Activated CD4-positive, alpha-beta T cell treated with anti-CD3 and anti-CD28 coated beads for 36 hours (primary cell): ENCODE data around the gene TNIK. TPM values are rescaled to one million over a fixed set of nuclear protein-coding genes. Genes with fewer than 3 reads are reported as not detected.

Experiments
- ATAC-seq: fragments of 200-7000 bp; cut with Tn5 transposase; one replicate; pipeline ENCODE4 v1.10.0; 2021; ENCODE audit warnings: mild to moderate bottlenecking, moderate library complexity
- CTCF ChIA-PET: fragments of 350-600 bp; sonication (Branson Sonifier 250); formaldehyde crosslinking; loops from one replicate; lab custom pipeline; 2021; ENCODE audit warnings: antibody characterized with exemption; lab: Charles Lee
- POLR2A ChIA-PET: fragments of 350-600 bp; sonication (Branson Sonifier 250); formaldehyde crosslinking; loops from one replicate; lab custom pipeline; 2021; ENCODE audit warnings: antibody characterized with exemption, inconsistent platforms; lab: Charles Lee
- DNase-seq: peaks from one replicate; pipeline ENCODE4 v3.0.0-alpha.2; 2020
- H3K27ac Mint-ChIP-seq: one replicate; pipeline ENCODE4 v1.8.0; 2021; ENCODE audit warnings: mixed read lengths
- H3K27me3 Mint-ChIP-seq: one replicate; pipeline ENCODE4 v1.8.0; 2021; ENCODE audit warnings: mixed read lengths
- H3K36me3 Mint-ChIP-seq: one replicate; pipeline ENCODE4 v1.8.0; 2021; ENCODE audit warnings: low read depth, mixed read lengths
- H3K4me1 Mint-ChIP-seq: one replicate; pipeline ENCODE4 v1.8.0; 2021; ENCODE audit warnings: mixed read lengths
- H3K4me3 Mint-ChIP-seq: one replicate; pipeline ENCODE4 v1.8.0; 2021; ENCODE audit warnings: mild to moderate bottlenecking, moderate library complexity, mixed read lengths
- H3K9me3 Mint-ChIP-seq: one replicate; pipeline ENCODE4 v1.8.0; 2021; ENCODE audit warnings: low read depth, mixed read lengths
- intact Hi-C, 2 experiments: fragments of 100-400 bp; cut with DNase I in 1 of 2; cut with micrococcal nuclease in 1 of 2; formaldehyde crosslinking; loops; one replicate each; pipeline versions ENCODE4 v1.14.2 to v1.15.1; 2022 to 2024; cut with DNase I, micrococcal nuclease
- total RNA-seq, 2 experiments: library from RNA; stranded (reverse); gene quantifications; one replicate each; pipeline ENCODE4 v1.2.3, GENCODE V29; 2021

TNIK gene
- total RNA-seq, 2 experiments from 2014 or later: 28.8 to 34.2 TPM

DNA sequence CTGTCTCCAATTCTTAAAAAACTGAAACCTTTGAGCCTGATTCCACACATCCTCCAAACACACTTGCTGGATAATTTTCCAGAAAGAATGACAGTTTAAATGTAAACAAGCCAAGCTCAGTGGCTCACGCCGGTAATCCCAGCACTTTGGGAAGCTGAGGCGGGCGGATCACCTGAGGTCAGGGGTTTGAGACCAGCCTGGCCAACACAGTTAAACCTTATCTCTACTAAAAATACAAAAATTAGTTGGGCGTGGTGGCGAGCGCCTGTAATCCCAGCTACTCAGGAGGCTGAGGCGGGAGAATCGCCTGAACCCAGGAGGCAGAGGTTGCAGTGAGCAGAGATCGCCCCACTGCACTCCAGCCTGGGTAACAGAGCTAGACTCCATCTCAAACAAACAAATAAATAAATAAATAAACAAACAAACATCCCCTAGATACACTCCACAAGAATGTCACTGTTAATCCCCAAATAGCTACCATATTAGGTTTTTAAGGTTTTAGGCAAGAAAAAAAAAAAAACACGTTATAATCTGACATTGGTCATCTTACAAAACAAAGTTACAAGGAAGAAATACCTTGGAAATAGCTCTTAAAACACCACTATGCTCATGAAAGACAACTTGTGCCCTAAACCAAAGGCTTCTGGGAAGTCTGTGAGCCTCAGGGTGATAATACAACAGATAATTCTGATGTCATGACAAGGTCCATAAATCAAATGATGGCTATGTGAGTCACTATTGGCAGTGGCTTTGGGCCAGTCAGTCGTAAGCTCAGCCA, 13.2 kb downstream of the TNIK start:
- no peak for DNase-seq
- Mint-ChIP-seq H3K27ac (no peak overlapping the region), H3K4me3 (no peak overlapping the region), H3K4me1 (peaks cover 49% of the 10 kb centered on the region), H3K9me3 (no peaks in the 10 kb centered on the region), H3K36me3 (peaks cover 6% of the 10 kb centered on the region), H3K27me3 (no peaks in the 10 kb centered on the region)
- intact Hi-C loops: no loop called here
- CTCF ChIA-PET: interaction anchor here (0.7 to 1.3 kb wide), 7 partner anchors 10 to 306 kb away, joined by 3 to 6 read pairs (median 3); no protein-coding TSS in a partner anchor
- POLR2A ChIA-PET: interaction anchor here (0.5 kb wide), 1 partner anchor 32 kb away, joined by 3 read pairs; no protein-coding TSS in a partner anchor
- ATAC-seq: peak; percentile 55

DNA sequence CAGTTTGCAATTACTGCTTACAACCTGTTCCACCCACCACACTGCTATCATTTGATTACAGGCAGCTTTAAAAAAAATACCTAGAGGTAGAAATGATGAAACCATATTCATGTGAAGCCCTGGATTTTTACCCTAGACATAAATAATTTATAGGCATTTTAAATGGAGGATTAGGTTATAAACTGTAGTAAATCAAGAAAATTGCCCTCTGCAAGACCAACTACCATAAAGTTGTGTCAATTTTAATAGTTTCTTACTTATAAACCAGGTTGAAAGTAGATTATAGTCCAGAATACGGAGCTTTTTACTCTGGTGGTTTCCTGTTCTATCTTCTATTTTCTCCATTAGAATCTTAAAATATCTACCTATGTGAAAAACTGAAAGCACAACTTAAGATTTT, 13.9 kb downstream of the TNIK start:
- ChIA-PET CTCF (interaction anchor here (1.0 to 1.2 kb wide), 4 partner anchors 10 to 305 kb away, joined by 3 to 4 read pairs (median 3); no protein-coding TSS in a partner anchor), POLR2A (no interaction called here)
- Mint-ChIP-seq H3K36me3 (peaks cover 6% of the 10 kb centered on the region), H3K27ac (no peak overlapping the region), H3K9me3 (no peaks in the 10 kb centered on the region), H3K4me1 (peaks cover 56% of the 10 kb centered on the region), H3K27me3 (no peaks in the 10 kb centered on the region), H3K4me3 (no peak overlapping the region)
- intact Hi-C loops: no loop called here
- no peak for ATAC-seq
- DNase-seq: no peak

DNA sequence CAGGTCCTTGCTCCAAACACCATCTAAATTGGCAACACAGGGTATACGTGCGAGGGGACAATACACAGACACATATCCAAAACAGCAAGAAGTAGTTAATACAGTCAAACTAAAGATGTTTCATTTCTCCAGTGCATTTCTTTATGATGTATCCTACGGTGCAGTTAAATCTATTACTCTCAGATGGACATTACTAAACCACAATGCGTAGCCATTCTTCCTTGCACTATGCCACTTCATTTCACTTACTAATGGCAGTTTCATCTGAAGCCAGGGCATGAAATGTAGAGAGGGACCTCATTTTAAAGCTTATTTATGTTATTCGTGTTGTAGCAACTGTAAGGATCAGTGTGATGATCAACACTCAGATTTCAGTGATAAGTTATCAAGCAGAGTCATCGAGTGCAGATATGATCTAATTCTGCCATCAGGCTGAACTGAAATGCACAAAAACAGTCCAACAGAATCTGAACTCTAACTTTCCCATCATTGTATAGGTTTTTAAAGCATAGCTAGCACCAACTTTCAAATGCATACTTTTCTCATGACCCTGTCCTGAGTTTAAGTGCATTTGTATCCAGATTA, 14.5 kb downstream of the TNIK start:
- Mint-ChIP-seq H3K4me1 (peaks cover 59% of the 10 kb centered on the region), H3K36me3 (peaks cover 6% of the 10 kb centered on the region), H3K9me3 (no peaks in the 10 kb centered on the region), H3K27me3 (no peaks in the 10 kb centered on the region), H3K4me3 (no peak overlapping the region), H3K27ac (no peak overlapping the region)
- ATAC-seq: no peak
- ChIA-PET CTCF (interaction anchor here (0.9 to 1.0 kb wide), 3 partner anchors 15 to 304 kb away, joined by 3 read pairs; partner anchors contain the start of gene TNIK), POLR2A (no interaction called here)
- intact Hi-C loops: no loop called here
- DNase-seq: no peak

DNA sequence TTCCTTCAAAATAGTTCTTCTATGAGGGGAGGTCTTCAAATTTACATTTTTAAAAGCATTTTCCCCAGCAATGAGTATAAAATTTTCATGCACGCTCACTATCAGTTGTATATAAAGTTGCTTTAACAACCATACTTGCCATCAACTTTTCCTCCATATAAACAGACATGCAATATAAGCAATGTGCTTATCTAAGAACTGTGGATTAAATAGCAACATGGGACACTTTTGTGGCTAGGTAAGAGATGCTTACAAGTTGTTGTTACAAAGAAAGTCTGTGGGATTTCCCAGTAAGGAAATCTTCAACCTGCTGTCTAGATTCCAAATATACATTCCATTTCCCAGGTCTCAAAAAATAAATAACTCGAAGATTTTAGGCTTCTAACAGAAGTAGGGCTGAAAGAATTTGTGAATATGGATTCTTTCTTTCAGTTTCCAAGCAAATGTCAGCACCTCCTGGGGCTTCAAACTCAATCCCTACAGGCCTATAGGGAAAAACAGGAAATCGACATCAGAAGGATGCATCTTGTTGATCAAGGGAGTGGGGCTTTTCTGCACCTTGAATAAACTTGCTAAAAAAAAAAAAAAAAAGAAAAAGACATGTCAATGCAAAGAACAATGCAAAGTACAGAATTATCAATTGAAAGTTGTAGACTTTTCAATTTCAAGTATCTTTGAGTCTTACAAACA, 16.1 kb downstream of the TNIK start:
- peaks cover 68% of the 10 kb centered on the region for H3K4me1 Mint-ChIP-seq
- no peak overlapping the region for H3K4me3 Mint-ChIP-seq
- intact Hi-C loops: no loop called here
- ATAC-seq: no peak
- no peak for DNase-seq
- no peaks in the 10 kb centered on the region for H3K9me3 Mint-ChIP-seq
- H3K27me3 Mint-ChIP-seq: no peaks in the 10 kb centered on the region
- POLR2A ChIA-PET: no interaction called here
- CTCF ChIA-PET: interaction anchor here (1.1 to 1.3 kb wide), 2 partner anchors 8 to 12 kb away, joined by 3 read pairs; no protein-coding TSS in a partner anchor
- H3K27ac Mint-ChIP-seq: no peak overlapping the region
- H3K36me3 Mint-ChIP-seq: peaks cover 6% of the 10 kb centered on the region

- ChIA-PET POLR2A (no interaction called here), CTCF (interaction anchor here (0.6 to 1.4 kb wide), 4 partner anchors 9 to 254 kb away, joined by 3 read pairs; no protein-coding TSS in a partner anchor)
- Mint-ChIP-seq H3K4me3 (no peak overlapping the region), H3K27me3 (no peaks in the 10 kb centered on the region), H3K9me3 (no peaks in the 10 kb centered on the region), H3K4me1 (peaks cover 68% of the 10 kb centered on the region), H3K36me3 (peaks cover 8% of the 10 kb centered on the region), H3K27ac (no peak overlapping the region)
- intact Hi-C loops: no loop called here
- ATAC-seq: no peak
- DNase-seq: no peak
These were observed 16.8 kb downstream of the TNIK start for GRCh38 chr3:171443211-171443957.

- Mint-ChIP-seq H3K4me1 (peaks cover 74% of the 10 kb centered on the region), H3K36me3 (peaks cover 8% of the 10 kb centered on the region), H3K9me3 (no peaks in the 10 kb centered on the region), H3K27ac (no peak overlapping the region), H3K4me3 (no peak overlapping the region), H3K27me3 (no peaks in the 10 kb centered on the region)
- POLR2A ChIA-PET: no interaction called here
- intact Hi-C loops: no loop called here
- CTCF ChIA-PET: interaction anchor here (1.4 kb wide), 1 partner anchor 15 kb away, joined by 3 read pairs; no protein-coding TSS in a partner anchor
- DNase-seq: no peak
- ATAC-seq: no peak
These were observed 18.0 kb downstream of the TNIK start for GRCh38 chr3:171442184-171442583.

GRCh38 chr3:171441381-171441780, 18.8 kb downstream of the TNIK start:
- Mint-ChIP-seq H3K9me3 (no peaks in the 10 kb centered on the region), H3K27ac (no peak overlapping the region), H3K4me3 (no peak overlapping the region), H3K36me3 (peaks cover 8% of the 10 kb centered on the region), H3K27me3 (no peaks in the 10 kb centered on the region), H3K4me1 (peaks cover 74% of the 10 kb centered on the region)
- CTCF ChIA-PET: no interaction called here
- no peak for ATAC-seq
- POLR2A ChIA-PET: no interaction called here
- intact Hi-C loops: no loop called here
- no peak for DNase-seq

DNA sequence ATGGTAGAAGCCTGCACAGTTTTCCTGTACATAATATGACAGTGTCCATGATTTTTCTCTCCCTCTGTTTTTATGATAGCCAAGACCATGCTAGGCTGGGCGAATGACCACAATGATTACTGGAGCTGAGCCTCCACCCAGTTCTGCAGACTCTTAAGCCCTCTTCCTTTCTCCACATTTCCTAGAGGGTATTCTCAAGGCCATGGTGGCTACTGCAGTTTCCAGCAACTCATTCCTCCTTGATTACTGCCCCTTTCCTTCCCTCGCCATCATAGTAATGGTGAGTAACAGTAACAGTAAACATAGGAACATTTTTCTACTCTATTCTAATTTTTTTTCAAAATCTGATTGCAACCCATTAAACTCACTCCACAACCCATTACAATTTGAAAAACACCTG, 20.2 kb downstream of the TNIK start:
- ATAC-seq: no peak
- intact Hi-C loops: no loop called here
- H3K27me3 Mint-ChIP-seq: no peaks in the 10 kb centered on the region
- H3K9me3 Mint-ChIP-seq: no peaks in the 10 kb centered on the region
- H3K4me1 Mint-ChIP-seq: peaks cover 72% of the 10 kb centered on the region
- DNase-seq: no peak
- POLR2A ChIA-PET: no interaction called here
- no peak overlapping the region for H3K27ac Mint-ChIP-seq
- no peak overlapping the region for H3K4me3 Mint-ChIP-seq
- H3K36me3 Mint-ChIP-seq: peaks cover 8% of the 10 kb centered on the region
- CTCF ChIA-PET: interaction anchor here (0.6 to 1.5 kb wide), 6 partner anchors 10 to 260 kb away, joined by 3 to 6 read pairs (median 3); no protein-coding TSS in a partner anchor

- ATAC-seq: no peak
- ChIA-PET CTCF (interaction anchor here (0.8 to 1.6 kb wide), 4 partner anchors 9 to 96 kb away, joined by 3 to 7 read pairs (median 4); no protein-coding TSS in a partner anchor), POLR2A (no interaction called here)
- intact Hi-C loops: no loop called here
- no peak for DNase-seq
- Mint-ChIP-seq H3K4me1 (peaks cover 64% of the 10 kb centered on the region), H3K4me3 (no peak overlapping the region), H3K27ac (peak overlapping the region; percentile 3), H3K9me3 (no peaks in the 10 kb centered on the region), H3K36me3 (peaks cover 2% of the 10 kb centered on the region), H3K27me3 (no peaks in the 10 kb centered on the region)
These were observed 23.0 kb downstream of the TNIK start for GRCh38 chr3:171437115-171437756.

GRCh38 chr3:171436380-171436779, 23.8 kb downstream of the TNIK start:
- peaks cover 59% of the 10 kb centered on the region for H3K4me1 Mint-ChIP-seq
- DNase-seq (no peak), ATAC-seq (peak; percentile 51)
- no peak overlapping the region for H3K4me3 Mint-ChIP-seq
- ChIA-PET CTCF (interaction anchor here (1.2 to 1.6 kb wide), 4 partner anchors 8 to 25 kb away, joined by 3 to 7 read pairs (median 4); no protein-coding TSS in a partner anchor), POLR2A (no interaction called here)
- H3K36me3 Mint-ChIP-seq: peaks cover 2% of the 10 kb centered on the region
- no peaks in the 10 kb centered on the region for H3K27me3 Mint-ChIP-seq
- H3K27ac Mint-ChIP-seq: no peak overlapping the region
- intact Hi-C loops: no loop called here
- H3K9me3 Mint-ChIP-seq: no peaks in the 10 kb centered on the region
